ENCODE data around the gene KMT2E.
A peak's percentile ranks its signal among the peaks of the same experiment; 100 is the strongest.
"Not testable (repeated sequence)": the region's sequence is repeated elsewhere in the genome, so short reads cannot be mapped to it uniquely, and the experiment has no call there.

The KMT2E gene

DNA sequence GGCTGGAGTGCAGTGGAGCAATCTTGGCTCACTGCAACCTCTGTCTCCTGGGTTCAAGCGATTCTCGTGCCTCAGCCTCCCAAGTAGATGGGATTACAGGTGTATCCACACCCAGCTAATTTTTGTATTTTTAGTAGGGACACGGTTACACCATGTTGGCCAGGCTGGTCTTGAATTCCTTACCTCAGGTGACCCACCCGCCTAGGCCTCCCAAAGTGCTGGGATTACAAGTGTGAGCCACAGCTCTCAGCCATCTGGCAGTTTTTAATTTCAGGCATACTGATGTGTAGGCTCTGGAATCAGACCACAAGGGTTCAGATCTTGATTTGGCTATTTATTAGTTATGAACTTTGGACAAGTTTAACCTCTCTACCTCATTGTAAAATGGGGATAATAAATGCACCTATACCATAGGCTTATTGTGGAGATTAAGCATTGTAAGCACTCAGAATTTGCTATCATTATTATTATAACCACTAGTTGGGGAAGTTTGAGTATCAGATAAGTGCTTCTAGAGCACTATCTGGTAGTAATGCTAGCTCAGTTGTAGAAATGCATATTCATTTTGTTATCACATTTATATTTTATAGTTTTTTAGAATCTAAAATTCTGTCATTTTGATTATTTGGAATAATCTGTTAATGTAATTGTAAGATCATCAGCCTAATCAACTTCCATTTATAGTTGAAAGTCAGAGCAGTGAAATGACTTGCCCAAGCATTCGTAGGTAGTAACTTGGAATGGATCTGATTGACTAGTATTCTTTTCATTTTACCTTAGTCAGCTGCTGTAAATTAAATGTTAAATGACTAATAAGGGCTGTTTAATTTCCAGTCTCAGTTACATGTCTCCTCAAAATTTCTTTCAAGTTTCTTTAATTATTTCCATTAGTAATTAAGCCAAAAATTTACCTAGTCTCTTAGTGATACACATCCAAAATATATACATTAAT is 22.5 kb downstream of the KMT2E start:
- FAIRE-seq (no peak), DNase-seq (ENCODE audit: insufficient read length, low spot score) (no peak)
- no peak for TF ChIP-seq POLR2A (IDR thresholded peaks at IDR 0.05; ENCODE audit: low read depth, low read length)

- FAIRE-seq = no peak
- no peak for DNase-seq (ENCODE audit: insufficient read length, low spot score)
- TF ChIP-seq POLR2A (IDR thresholded peaks at IDR 0.05; ENCODE audit: low read depth, low read length) = no peak
Measured at GRCh38 chr7:105037319-105037718, 23.3 kb downstream of the KMT2E start.

- FAIRE-seq (no peak), DNase-seq (ENCODE audit: insufficient read length, low spot score) (no peak)
- TF ChIP-seq POLR2A (IDR thresholded peaks at IDR 0.05; ENCODE audit: low read depth, low read length) = no peak
Measured at GRCh38 chr7:105044449-105045070, 30.6 kb downstream of the KMT2E start.

- TF ChIP-seq POLR2A (IDR thresholded peaks at IDR 0.05; ENCODE audit: low read depth, low read length) = no peak
- DNase-seq (ENCODE audit: insufficient read length, low spot score) (peak; percentile 3), FAIRE-seq (no peak)
Measured at GRCh38 chr7:105046414-105046813, 32.4 kb downstream of the KMT2E start.

DNA sequence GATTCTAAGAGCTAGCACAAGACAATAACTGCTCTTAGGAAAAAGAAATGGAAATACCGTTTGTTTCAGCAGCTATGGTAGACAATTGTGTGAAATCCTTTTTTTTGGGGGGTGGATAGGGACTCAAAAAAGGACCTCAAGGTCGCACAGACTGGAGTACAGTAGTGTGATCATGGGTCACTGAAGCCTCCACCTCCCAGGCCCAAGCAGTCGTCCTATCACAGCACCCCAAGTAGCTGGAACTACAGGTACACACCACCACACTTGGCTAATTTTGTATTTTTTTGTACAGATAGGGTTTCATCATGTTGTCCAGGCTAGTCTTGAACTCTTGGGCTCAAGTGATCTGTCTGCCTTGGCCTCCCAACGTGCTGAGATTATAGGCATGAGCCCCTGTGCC is 33.9 kb downstream of the KMT2E start:
- FAIRE-seq = no peak
- no peak for DNase-seq (ENCODE audit: insufficient read length, low spot score)
- TF ChIP-seq POLR2A (IDR thresholded peaks at IDR 0.05; ENCODE audit: low read depth, low read length) = no peak

DNA sequence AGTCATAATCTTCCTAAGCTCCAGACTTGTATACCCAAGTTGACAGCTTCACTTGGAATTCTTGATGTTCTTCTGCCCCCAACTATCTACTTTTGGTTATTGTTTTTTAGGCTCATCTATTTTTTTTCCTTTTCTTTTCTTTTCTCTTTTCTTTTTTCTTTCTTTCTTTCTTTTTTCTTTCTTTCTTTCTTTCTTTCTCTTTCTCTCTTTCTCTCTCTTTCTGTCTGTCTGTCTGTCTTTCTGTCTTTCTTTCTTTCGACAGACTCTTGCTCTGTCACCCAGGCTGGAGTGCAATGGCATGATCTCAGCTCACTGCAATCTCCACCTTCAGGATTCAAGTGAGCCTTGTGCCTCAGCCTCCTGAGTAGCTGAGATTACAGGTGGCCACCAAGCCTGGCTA is 36.5 kb downstream of the KMT2E start:
- DNase-seq (ENCODE audit: insufficient read length, low spot score) = no peak
- no peak for FAIRE-seq
- no peak for TF ChIP-seq POLR2A (IDR thresholded peaks at IDR 0.05; ENCODE audit: low read depth, low read length)

DNA sequence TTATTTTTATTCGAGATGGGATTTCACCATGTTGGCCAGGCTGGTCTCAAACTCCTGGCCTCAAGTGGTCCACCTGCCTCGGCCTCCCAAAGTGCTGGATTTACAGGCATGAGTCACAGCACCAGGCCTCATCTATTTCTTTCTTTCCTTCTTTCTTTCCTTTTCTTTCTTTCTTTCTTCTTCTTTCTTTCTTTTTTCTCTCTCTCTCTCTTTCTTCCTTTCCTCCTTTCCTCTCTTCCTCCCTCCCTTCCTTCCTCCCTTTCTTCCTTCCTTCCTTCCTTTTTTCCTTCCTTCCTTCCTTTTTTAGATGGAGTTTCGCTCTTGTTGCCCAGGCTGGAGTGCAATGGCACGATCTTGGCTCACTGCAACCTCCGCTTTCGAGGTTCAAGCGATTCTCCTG is 36.9 kb downstream of the KMT2E start:
- FAIRE-seq; DNase-seq (ENCODE audit: insufficient read length, low spot score): not testable (repeated sequence)

- DNase-seq (ENCODE audit: insufficient read length, low spot score) (no peak), FAIRE-seq (no peak)
- no peak for TF ChIP-seq POLR2A (IDR thresholded peaks at IDR 0.05; ENCODE audit: low read depth, low read length)
Measured at GRCh38 chr7:105055084-105055483, 41.1 kb downstream of the KMT2E start.

GRCh38 chr7:105055621-105056020 is 41.6 kb downstream of the KMT2E start:
- no peak for TF ChIP-seq POLR2A (IDR thresholded peaks at IDR 0.05; ENCODE audit: low read depth, low read length)
- no peak for DNase-seq (ENCODE audit: insufficient read length, low spot score)
- FAIRE-seq = no peak

GRCh38 chr7:105057472-105057871 is 43.5 kb downstream of the KMT2E start:
- FAIRE-seq = peak; percentile 11
- DNase-seq (ENCODE audit: insufficient read length, low spot score) = no peak
- no peak for TF ChIP-seq POLR2A (IDR thresholded peaks at IDR 0.05; ENCODE audit: low read depth, low read length)

DNA sequence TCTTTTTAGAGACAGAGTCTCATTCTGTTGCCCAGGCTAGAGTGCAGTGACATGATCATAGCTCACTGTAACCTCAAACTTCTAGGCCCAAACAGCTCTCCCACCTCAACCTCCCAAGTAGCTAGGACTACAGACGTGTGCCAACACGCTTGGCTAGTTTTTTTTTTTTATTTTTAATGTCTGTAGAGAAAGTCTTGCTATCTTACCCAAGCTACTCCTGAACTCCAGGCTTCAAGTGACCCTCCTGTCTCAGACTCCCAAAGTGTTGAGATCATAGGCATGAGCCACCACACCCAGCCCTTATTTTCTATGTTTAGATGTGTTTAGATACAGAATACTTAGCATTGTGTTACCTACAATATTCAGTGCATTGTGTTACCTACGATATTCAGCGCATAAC is 46.4 kb downstream of the KMT2E start:
- FAIRE-seq = peak; percentile 36
- no peak for DNase-seq (ENCODE audit: insufficient read length, low spot score)
- TF ChIP-seq POLR2A (IDR thresholded peaks at IDR 0.05; ENCODE audit: low read depth, low read length) = no peak

GRCh38 chr7:105060923-105061322 is 46.9 kb downstream of the KMT2E start:
- peak; percentile 71 for FAIRE-seq
- no peak for DNase-seq (ENCODE audit: insufficient read length, low spot score)
- no peak for TF ChIP-seq POLR2A (IDR thresholded peaks at IDR 0.05; ENCODE audit: low read depth, low read length)

DNA sequence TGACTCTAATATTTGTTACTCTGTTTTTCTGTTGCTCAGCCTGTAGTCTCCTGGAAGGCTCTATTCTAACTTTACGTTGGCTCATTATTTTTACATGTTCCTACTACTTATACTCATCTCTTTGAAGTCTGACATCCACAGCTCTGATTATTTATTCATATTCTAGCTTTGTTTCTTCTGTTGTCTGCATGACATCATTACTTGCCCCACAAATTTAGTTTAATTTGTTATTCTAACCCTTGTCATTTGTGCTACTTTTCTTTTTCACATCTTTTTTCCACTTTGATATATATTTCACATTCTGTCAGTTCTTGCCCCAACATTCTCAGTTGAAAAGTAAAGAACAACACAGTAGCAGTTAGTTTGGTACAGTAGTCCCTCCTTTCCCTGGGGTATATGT is 51.1 kb downstream of the KMT2E start:
- TF ChIP-seq POLR2A (IDR thresholded peaks at IDR 0.05; ENCODE audit: low read depth, low read length) = no peak
- no peak for FAIRE-seq
- DNase-seq (ENCODE audit: insufficient read length, low spot score) = no peak

DNA sequence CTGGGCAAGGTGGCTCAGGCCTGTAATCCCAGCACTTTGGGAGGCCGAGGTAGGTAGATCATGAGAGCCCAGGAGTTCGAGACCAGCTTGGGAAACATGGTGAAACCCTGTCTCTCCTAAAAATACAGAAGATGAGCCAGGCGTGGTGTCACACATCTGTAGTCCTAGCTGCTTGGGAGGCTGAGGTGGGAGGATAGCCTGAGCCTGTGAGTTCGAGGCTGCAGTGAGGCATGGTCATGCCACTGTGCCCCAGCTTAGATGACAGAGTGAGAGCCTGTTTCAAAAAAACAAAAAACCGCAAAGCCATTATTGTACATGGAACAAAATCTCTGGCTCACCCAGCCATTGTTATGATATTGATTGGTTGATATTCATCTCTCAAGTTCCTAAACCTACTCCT is 53.7 kb downstream of the KMT2E start:
- DNase-seq (ENCODE audit: insufficient read length, low spot score) (no peak), FAIRE-seq (peak; percentile 11)
- no peak for TF ChIP-seq POLR2A (IDR thresholded peaks at IDR 0.05; ENCODE audit: low read depth, low read length)

DNA sequence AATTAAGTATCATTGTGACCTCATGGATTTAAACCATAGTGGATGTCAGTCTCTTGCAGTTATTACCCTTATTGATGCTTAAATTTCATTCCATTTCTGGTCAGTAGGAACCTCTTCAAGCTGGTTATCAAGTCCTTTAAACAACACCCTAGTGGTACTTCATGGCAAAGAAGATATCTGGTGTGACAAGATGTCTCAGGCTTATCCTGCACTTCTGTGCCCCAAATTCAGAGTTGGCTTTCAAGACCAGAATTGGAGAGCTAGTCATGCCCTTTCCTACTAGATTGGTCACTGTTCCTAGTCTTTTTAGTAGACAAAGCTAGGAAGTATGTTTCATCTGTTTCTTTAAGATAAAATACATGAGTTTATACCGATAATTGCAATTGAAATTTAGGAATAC is 54.9 kb downstream of the KMT2E start:
- TF ChIP-seq POLR2A (IDR thresholded peaks at IDR 0.05; ENCODE audit: low read depth, low read length) = no peak
- DNase-seq (ENCODE audit: insufficient read length, low spot score) (no peak), FAIRE-seq (no peak)

All from H54 (cell line).